Fibroblast of lung (primary cell): ENCODE results near the gene LINC00305. TPM values are rescaled to one million over a fixed set of nuclear protein-coding genes. Genes with fewer than 3 reads are reported as not detected.

Experiments used
- DNase-seq, 2 donors: peaks; one replicate each; pipeline versions ENCODE4 v3.0.0 to v3.0.0-alpha.2; 2010; ENCODE audit warnings: low read depth in 2 of 2
- H2AFZ ChIP-seq: 2 replicates; pipeline ENCODE4 v1.5.1; 2012; ENCODE audit warnings: low read length, control low read depth, inconsistent platforms
- H3K27ac ChIP-seq: 2 replicates; pipeline ENCODE4 v1.5.1; 2011; ENCODE audit warnings: low read length, control low read depth; ENCODE audit not compliant: insufficient read depth
- H3K27me3 ChIP-seq: 2 replicates; pipeline ENCODE4 v1.5.1; 2011; ENCODE audit warnings: mild to moderate bottlenecking, low read length; ENCODE audit not compliant: control insufficient read depth, insufficient read depth
- H3K36me3 ChIP-seq: 2 replicates; pipeline ENCODE4 v1.5.1; 2011; ENCODE audit warnings: low read length; ENCODE audit not compliant: control insufficient read depth, insufficient read depth
- H3K4me1 ChIP-seq: 2 replicates; pipeline ENCODE4 v1.5.1; 2011; ENCODE audit warnings: low read length; ENCODE audit not compliant: control insufficient read depth, insufficient read depth; ENCODE audit errors: extremely low read depth
- H3K4me2 ChIP-seq: 2 replicates; pipeline ENCODE4 v1.5.1; 2011; ENCODE audit warnings: low read length, control low read depth; ENCODE audit not compliant: insufficient read depth; ENCODE audit errors: extremely low read depth
- H3K4me3 ChIP-seq, 4 experiments: fragments of 200-600 bp in 1 of 4; sonication (generic) in 1 of 4; replicated peaks in 1 of 4; 2 replicates each; pipeline ENCODE4 v1.5.1; 2011 to 2016; ENCODE audit warnings: low read length in 4 of 4, low read depth in 3 of 4, mild to moderate bottlenecking in 3 of 4, control low read depth in 2 of 4, inconsistent platforms in 1 of 4, mixed read lengths in 1 of 4; ENCODE audit not compliant: insufficient read depth in 1 of 4; ENCODE audit errors: control extremely low read depth in 1 of 4
- H3K79me2 ChIP-seq: 2 replicates; pipeline ENCODE4 v1.5.1; 2012; ENCODE audit warnings: mild to moderate bottlenecking, low read length, inconsistent platforms; ENCODE audit not compliant: control insufficient read depth, insufficient read depth
- H3K9ac ChIP-seq: 2 replicates; pipeline ENCODE4 v1.5.1; 2011; ENCODE audit warnings: mild to moderate bottlenecking, low read length, control low read depth; ENCODE audit not compliant: insufficient read depth
- H3K9me3 ChIP-seq: 2 replicates; pipeline ENCODE4 v1.5.1; 2012; ENCODE audit warnings: low read depth, low read length; ENCODE audit not compliant: control insufficient read depth, insufficient read depth
- H4K20me1 ChIP-seq: 2 replicates; pipeline ENCODE4 v1.5.1; 2011; ENCODE audit warnings: low read length; ENCODE audit not compliant: control insufficient read depth, insufficient read depth; ENCODE audit errors: extremely low read depth
- CTCF ChIP-seq, 2 donors: IDR thresholded peaks in 1 of 2; conservative IDR thresholded peaks in 1 of 2; 1 replicate in 1 of 2; 2 replicates in 1 of 2; pipeline ENCODE4 v1.5.1; 2011 to 2012; ENCODE audit warnings: low read length in 2 of 2, control low read depth in 1 of 2, inconsistent platforms in 1 of 2, low read depth in 1 of 2, mild to moderate bottlenecking in 1 of 2
- EZH2 ChIP-seq: IDR thresholded peaks from 2 replicates; pipeline ENCODE4 v1.5.1; 2012; ENCODE audit warnings: low read length, control low read depth, mild to moderate bottlenecking; ENCODE audit errors: missing control alignments
- polyA plus RNA-seq, 2 donors: library from polyadenylated mRNA; depleted of rRNA in 1 of 2; stranded (reverse) in 1 of 2; unstranded in 1 of 2; fragments of >200 nt; gene quantifications; 2 replicates each; pipeline ENCODE4 v1.2.1, GENCODE V29; 2011 to 2012; ENCODE audit warnings: missing spikeins in 1 of 2
- total RNA-seq: library from RNA; depleted of rRNA; stranded (reverse); fragments of >200 nt; gene quantifications from 2 replicates; pipeline ENCODE4 v1.2.1, GENCODE V29; 2014

The LINC00305 gene
- total and polyA plus RNA-seq, 2 donors (not counting 1 experiment from before 2014, with no cell fraction given) = not detected

DNA sequence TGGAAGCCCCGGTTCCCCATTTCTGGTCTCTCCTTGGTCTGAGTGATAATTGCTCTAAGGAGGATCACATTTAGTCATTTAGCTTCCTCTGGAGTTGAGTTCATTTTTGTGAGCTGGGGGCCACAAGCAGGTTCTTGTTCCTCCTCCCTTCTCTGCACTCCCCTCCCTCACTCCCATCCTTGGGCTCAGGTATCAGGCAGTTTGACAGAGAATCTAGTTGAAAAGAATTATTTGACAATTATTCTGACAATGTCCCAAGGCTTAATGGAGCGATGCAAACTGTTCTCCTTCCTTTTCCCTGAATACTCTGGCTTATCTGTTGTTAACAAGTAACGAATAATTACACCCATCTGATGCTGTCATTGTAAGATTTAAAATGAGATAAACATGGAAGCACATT, 117.5 kb downstream of the LINC00305 start:
- TF ChIP-seq EZH2 (no peak), CTCF (conservative IDR thresholded peaks at IDR 0.05 in 1 of 2, IDR thresholded peaks at IDR 0.05 in 1 of 2; ENCODE audit: low read depth in 1 of 2, low read length in 2 of 2) (no peak)
- Histone ChIP-seq H4K20me1 (no peaks in the 10 kb centered on the region), H3K4me2 (no peak overlapping the region), H2AFZ (no peak overlapping the region), H3K4me1 (no peaks in the 10 kb centered on the region), H3K36me3 (no peaks in the 10 kb centered on the region), H3K9ac (no peak overlapping the region), H3K27me3 (no peaks in the 10 kb centered on the region), H3K27ac (no peak overlapping the region), H3K79me2 (no peaks in the 10 kb centered on the region), H3K4me3 (no peak overlapping the region), H3K9me3 (no peaks in the 10 kb centered on the region)
- no peak for DNase-seq

Other genes starting within 250 kb of the LINC00305 start
- gene SERPINB10, start 241.1 kb downstream of the LINC00305 start, total RNA-seq = not detected in 2 replicates
- 0.05 and 0.08 TPM in 2 replicates for gene SERPINB10, start 241.1 kb downstream of the LINC00305 start, polyA plus RNA-seq
- 0.83 TPM in 1 of 2 replicates, not detected in the other for gene HMSD, start 199.8 kb downstream of the LINC00305 start, total RNA-seq
- gene HMSD, start 199.8 kb downstream of the LINC00305 start, polyA plus RNA-seq = 0.56 and 4.3 TPM in 2 replicates
- gene SERPINB8, start 179.0 kb downstream of the LINC00305 start, total RNA-seq = 8.7 and 9.7 TPM in 2 replicates
- 21.0 and 24.8 TPM in 2 replicates for gene SERPINB8, start 179.0 kb downstream of the LINC00305 start, polyA plus RNA-seq